ENCODE data around the gene HS1BP3.

The HS1BP3 gene

GRCh38 chr2:20574930-20575329, 76.0 kb downstream of the HS1BP3 start:
- TF ChIP-seq TAF1 (IDR thresholded peaks at IDR 0.05; ENCODE audit: low read depth) (no peak), EP300 (IDR thresholded peaks at IDR 0.05; ENCODE audit: borderline replicate concordance) (no peak), YY1 (IDR thresholded peaks at IDR 0.05; ENCODE audit: low read depth) (no peak), MAX (IDR thresholded peaks at IDR 0.05) (no peak), REST (IDR thresholded peaks at IDR 0.05; ENCODE audit: low read depth) (no peak), CREB1 (IDR thresholded peaks at IDR 0.05; ENCODE audit: low read depth) (no peak), FOXM1 (IDR thresholded peaks at IDR 0.05; ENCODE audit: borderline replicate concordance, low read depth) (no peak), EGR1 (IDR thresholded peaks at IDR 0.05) (no peak), TEAD4 (IDR thresholded peaks at IDR 0.05) (no peak), ZBTB7A (IDR thresholded peaks at IDR 0.05; ENCODE audit: low read depth) (no peak), USF1 (IDR thresholded peaks at IDR 0.05) (no peak), NFIC (IDR thresholded peaks at IDR 0.05) (no peak), TCF12 (IDR thresholded peaks at IDR 0.05; ENCODE audit: low read depth) (no peak), CEBPB (IDR thresholded peaks at IDR 0.05) (no peak)

- no peak for TF ChIP-seq CREB1 (IDR thresholded peaks at IDR 0.05; ENCODE audit: low read depth)
- TF ChIP-seq ZBTB7A (IDR thresholded peaks at IDR 0.05; ENCODE audit: low read depth) = no peak
- TF ChIP-seq TAF1 (IDR thresholded peaks at IDR 0.05; ENCODE audit: low read depth) = no peak
- TF ChIP-seq RAD21 (IDR thresholded peaks at IDR 0.05; ENCODE audit: low read depth) = no peak
- TF ChIP-seq MAX (IDR thresholded peaks at IDR 0.05) = no peak
- no peak for TF ChIP-seq EGR1 (IDR thresholded peaks at IDR 0.05)
Observed at GRCh38 chr2:20574423-20574911, 76.4 kb downstream of the HS1BP3 start.

GRCh38 chr2:20573620-20574422, 77.1 kb downstream of the HS1BP3 start:
- TF ChIP-seq REST (IDR thresholded peaks at IDR 0.05; ENCODE audit: low read depth) (no peak), TEAD4 (IDR thresholded peaks at IDR 0.05) (no peak), RAD21 (IDR thresholded peaks at IDR 0.05; ENCODE audit: low read depth) (no peak), TAF1 (IDR thresholded peaks at IDR 0.05; ENCODE audit: low read depth) (no peak), EGR1 (IDR thresholded peaks at IDR 0.05) (no peak), FOXM1 (IDR thresholded peaks at IDR 0.05; ENCODE audit: borderline replicate concordance, low read depth) (no peak)

- no peak for TF ChIP-seq FOXM1 (IDR thresholded peaks at IDR 0.05; ENCODE audit: borderline replicate concordance, low read depth)
- TF ChIP-seq USF1 (IDR thresholded peaks at IDR 0.05) = no peak
- TF ChIP-seq RAD21 (IDR thresholded peaks at IDR 0.05; ENCODE audit: low read depth) = no peak
- no peak for TF ChIP-seq TEAD4 (IDR thresholded peaks at IDR 0.05)
- no peak for TF ChIP-seq MAX (IDR thresholded peaks at IDR 0.05)
- no peak for TF ChIP-seq TAF1 (IDR thresholded peaks at IDR 0.05; ENCODE audit: low read depth)
- no peak for TF ChIP-seq REST (IDR thresholded peaks at IDR 0.05; ENCODE audit: low read depth)
- no peak for TF ChIP-seq EGR1 (IDR thresholded peaks at IDR 0.05)
- no peak for TF ChIP-seq CEBPB (IDR thresholded peaks at IDR 0.05)
- TF ChIP-seq YY1 (IDR thresholded peaks at IDR 0.05; ENCODE audit: low read depth) = no peak
- no peak for TF ChIP-seq ZBTB7A (IDR thresholded peaks at IDR 0.05; ENCODE audit: low read depth)
- TF ChIP-seq CREB1 (IDR thresholded peaks at IDR 0.05; ENCODE audit: low read depth) = no peak
- no peak for TF ChIP-seq TCF12 (IDR thresholded peaks at IDR 0.05; ENCODE audit: low read depth)
- no peak for TF ChIP-seq EP300 (IDR thresholded peaks at IDR 0.05; ENCODE audit: borderline replicate concordance)
- no peak for TF ChIP-seq NFIC (IDR thresholded peaks at IDR 0.05)
Observed at GRCh38 chr2:20572221-20572620, 78.7 kb downstream of the HS1BP3 start.
